H4 (cell line): ENCODE measurements around the gene SBNO2. TPM values are rescaled to one million over a fixed set of nuclear protein-coding genes. Genes with fewer than 3 reads are reported as not detected.

Experiments
- DNase-seq: peaks from one replicate; pipeline ENCODE4 v3.0.0-alpha.2; 2015; ENCODE audit warnings: low spot score
- total RNA-seq: library from RNA; depleted of rRNA; stranded (reverse); fragments of >200 nt; shearing (Covaris generic); gene quantifications from 2 replicates; pipeline ENCODE4 v1.2.3, GENCODE V29; 2014

Gene SBNO2
- total RNA-seq, 1 experiment from 2014 or later, result 8.6 TPM

- DNase-seq, result peak; percentile 88
Observed at GRCh38 chr19:1169921-1170885, 3.9 kb downstream of the SBNO2 start.

GRCh38 chr19:1169411-1169791 is 4.7 kb downstream of the SBNO2 start:
- DNase-seq, result no peak

- DNase-seq, result peak; percentile 60
Observed at GRCh38 chr19:1168572-1169410, 5.3 kb downstream of the SBNO2 start.

- no peak for DNase-seq
Observed at GRCh38 chr19:1167687-1168571, 6.1 kb downstream of the SBNO2 start.

GRCh38 chr19:1166872-1167573 is 7.0 kb downstream of the SBNO2 start:
- DNase-seq, result no peak

- no peak for DNase-seq
Observed at GRCh38 chr19:1164684-1165531, 9.2 kb downstream of the SBNO2 start.

- DNase-seq, result no peak
Observed at GRCh38 chr19:1163934-1164683, 10.0 kb downstream of the SBNO2 start.

- no peak for DNase-seq
Observed at GRCh38 chr19:1163283-1163933, 10.7 kb downstream of the SBNO2 start.

- DNase-seq, result no peak
Observed at GRCh38 chr19:1162404-1163282, 11.4 kb downstream of the SBNO2 start.

GRCh38 chr19:1161716-1162115 is 12.4 kb downstream of the SBNO2 start:
- no peak for DNase-seq

GRCh38 chr19:1159864-1160595 is 14.0 kb downstream of the SBNO2 start:
- DNase-seq, result no peak

- no peak for DNase-seq
Observed at GRCh38 chr19:1158885-1159448, 15.1 kb downstream of the SBNO2 start.

GRCh38 chr19:1157931-1158884 is 15.9 kb downstream of the SBNO2 start:
- no peak for DNase-seq

- DNase-seq, result no peak
Observed at GRCh38 chr19:1156830-1157615, 17.0 kb downstream of the SBNO2 start.
